ENCODE measurements around the gene WDR74. TPM values are rescaled to one million over a fixed set of nuclear protein-coding genes. Genes with fewer than 3 reads are reported as not detected.

The WDR74 gene
- total and polyA plus RNA-seq, 9 of the 15 experiments (the other 6 are each of a cell fraction or from before 2014, with no cell fraction given) = 32.7 to 210 (median 114) TPM

DNA sequence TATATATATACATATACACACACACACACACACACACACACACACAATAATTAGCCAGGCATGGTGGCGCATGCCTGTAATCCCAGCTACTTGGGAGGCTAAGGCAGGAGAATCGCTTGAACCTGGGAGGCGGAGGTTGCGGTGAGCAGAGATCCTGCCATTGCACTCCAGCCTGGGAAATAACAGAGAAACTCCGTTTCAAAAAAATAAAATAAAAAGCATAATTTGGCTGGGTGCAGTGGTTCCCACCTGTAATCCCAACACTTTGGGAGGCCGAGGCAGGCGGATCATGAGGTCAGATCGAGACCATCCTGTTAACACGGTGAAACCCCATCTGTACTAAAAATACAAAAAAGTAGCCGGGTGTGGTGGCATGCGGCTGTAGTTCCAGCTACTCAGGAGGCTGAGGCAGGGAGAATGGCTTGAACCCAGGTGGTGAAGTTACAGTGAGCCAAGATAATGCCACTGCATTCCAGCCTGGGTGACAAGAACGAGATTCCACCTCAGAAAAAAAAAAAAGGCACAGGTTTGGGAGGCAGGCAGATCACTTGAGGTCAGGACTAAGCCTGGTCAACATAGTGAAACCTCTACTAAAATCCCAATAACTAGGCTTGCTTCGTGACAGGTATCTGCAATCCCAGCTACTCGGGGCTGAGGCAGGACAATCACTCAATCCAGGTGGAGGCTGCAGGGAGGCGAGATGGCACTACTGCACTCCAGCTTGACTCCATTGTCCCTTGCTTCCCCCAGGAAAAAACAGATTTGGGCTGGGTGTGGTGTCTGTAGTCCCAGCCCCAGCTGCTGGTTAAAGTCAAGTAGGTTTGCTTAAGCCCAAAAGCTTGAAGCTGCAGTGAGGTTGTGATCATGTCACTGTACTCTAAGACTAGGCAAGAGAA is 11.8 kb upstream of the WDR74 start (continued):
- TF ChIP-seq NKRF (IDR thresholded peaks at IDR 0.05; ENCODE audit: borderline replicate concordance) = 0 out of 2 replicates have a peak, but pooled peaks have one; percentile 13
- peak; percentile 19; the same call in 1 of the 2 replicates for TF ChIP-seq MEF2A (IDR thresholded peaks at IDR 0.05; ENCODE audit: control insufficient read depth, low read depth, low read length)
- TF ChIP-seq, protein P1, sequence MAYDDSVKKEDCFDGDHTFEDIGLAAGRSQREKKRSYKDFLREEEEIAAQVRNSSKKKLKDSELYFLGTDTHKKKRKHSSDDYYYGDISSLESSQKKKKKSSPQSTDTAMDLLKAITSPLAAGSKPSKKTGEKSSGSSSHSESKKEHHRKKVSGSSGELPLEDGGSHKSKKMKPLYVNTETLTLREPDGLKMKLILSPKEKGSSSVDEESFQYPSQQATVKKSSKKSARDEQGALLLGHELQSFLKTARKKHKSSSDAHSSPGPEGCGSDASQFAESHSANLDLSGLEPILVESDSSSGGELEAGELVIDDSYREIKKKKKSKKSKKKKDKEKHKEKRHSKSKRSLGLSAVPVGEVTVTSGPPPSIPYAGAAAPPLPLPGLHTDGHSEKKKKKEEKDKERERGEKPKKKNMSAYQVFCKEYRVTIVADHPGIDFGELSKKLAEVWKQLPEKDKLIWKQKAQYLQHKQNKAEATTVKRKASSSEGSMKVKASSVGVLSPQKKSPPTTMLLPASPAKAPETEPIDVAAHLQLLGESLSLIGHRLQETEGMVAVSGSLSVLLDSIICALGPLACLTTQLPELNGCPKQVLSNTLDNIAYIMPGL (CRISPR knock-in tag; IDR thresholded peaks at IDR 0.05) = peak; percentile 4; the same call in 1 of the 2 replicates
- TF ChIP-seq, protein P2, sequence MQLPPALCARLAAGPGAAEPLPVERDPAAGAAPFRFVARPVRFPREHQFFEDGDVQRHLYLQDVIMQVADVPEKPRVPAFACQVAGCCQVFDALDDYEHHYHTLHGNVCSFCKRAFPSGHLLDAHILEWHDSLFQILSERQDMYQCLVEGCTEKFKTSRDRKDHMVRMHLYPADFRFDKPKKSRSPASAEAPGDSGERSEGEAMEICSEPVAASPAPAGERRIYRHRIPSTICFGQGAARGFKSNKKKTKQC (CRISPR knock-in tag; IDR thresholded peaks at IDR 0.05) = no peak
- no peak for TF ChIP-seq HMG20A (CRISPR knock-in tag; conservative IDR thresholded peaks at IDR 0.05)
- TF ChIP-seq, protein P3, sequence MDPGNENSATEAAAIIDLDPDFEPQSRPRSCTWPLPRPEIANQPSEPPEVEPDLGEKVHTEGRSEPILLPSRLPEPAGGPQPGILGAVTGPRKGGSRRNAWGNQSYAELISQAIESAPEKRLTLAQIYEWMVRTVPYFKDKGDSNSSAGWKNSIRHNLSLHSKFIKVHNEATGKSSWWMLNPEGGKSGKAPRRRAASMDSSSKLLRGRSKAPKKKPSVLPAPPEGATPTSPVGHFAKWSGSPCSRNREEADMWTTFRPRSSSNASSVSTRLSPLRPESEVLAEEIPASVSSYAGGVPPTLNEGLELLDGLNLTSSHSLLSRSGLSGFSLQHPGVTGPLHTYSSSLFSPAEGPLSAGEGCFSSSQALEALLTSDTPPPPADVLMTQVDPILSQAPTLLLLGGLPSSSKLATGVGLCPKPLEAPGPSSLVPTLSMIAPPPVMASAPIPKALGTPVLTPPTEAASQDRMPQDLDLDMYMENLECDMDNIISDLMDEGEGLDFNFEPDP (CRISPR knock-in tag; IDR thresholded peaks at IDR 0.05) = no peak
- TF ChIP-seq ZNF592 (IDR thresholded peaks at IDR 0.05) = no peak
- no peak for TF ChIP-seq ZNF324 (CRISPR knock-in tag; IDR thresholded peaks at IDR 0.05)

Measured in K562 (cell line).